ENCODE measurements around the gene AMBN. TPM values are rescaled to one million over a fixed set of nuclear protein-coding genes. Genes with fewer than 3 reads are reported as not detected.
"Not testable (repeated sequence)": the region's sequence is repeated elsewhere in the genome, so short reads cannot be mapped to it uniquely, and the experiment has no call there.

Gene AMBN
- total RNA-seq, 3 donors from 2014 or later = not detected

DNA sequence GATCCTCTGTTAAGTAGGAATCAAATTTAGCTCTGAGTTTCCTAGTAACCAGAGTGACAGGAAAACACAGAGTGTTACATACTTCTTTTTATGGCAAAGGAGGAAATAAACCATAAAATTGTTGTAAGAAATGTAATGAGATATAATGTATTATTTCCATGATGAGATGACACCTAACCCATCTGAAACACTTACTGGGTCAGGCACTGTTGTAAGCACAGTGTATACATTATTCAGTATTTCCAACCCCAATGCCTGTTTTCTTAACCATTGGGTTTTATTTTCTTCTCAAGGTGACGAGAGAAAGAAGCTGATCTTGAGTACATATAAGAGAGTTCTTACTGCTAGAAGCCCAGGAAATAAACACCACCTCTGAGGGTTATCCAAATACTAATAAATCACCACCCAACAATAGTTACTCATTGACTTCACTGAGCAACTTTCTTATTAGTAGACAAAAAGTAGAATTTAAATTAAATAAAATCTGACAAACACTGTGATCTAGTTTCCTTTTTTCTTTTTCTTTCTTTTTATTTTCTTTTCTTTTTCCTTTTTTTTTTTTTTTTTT, 32.3 kb downstream of the AMBN start:
- no peaks in the 10 kb centered on the region for H3K9me3 Mint-ChIP-seq
- no peak overlapping the region for H3K4me3 Mint-ChIP-seq
- ATAC-seq (no peak), DNase-seq (no peak)
- H3K4me1 Mint-ChIP-seq (ENCODE audit: low read depth) = no peaks in the 10 kb centered on the region
- no peaks in the 10 kb centered on the region for H3K27me3 Mint-ChIP-seq (ENCODE audit: low read depth)
- H3K36me3 Mint-ChIP-seq (ENCODE audit: insufficient read depth) = no peaks in the 10 kb centered on the region

DNA sequence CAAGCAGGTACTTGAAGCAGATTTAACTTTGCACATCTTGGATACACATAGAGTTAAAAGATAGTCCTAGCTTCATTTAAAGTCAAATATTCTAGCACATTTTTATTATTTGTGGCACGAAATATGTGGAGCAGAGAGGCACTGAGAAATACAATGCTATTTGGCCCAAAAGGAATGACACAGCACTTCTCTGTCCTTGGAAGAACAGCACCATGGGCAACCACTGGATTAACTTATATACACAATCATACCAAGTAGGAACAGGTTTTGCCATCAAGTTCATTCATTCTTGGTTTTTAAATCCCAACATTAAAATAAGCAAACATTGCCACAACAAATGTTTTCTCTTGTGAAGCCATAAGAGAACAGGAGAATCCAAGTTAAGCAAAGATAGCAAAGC, 35.6 kb downstream of the AMBN start:
- DNase-seq (no peak), ATAC-seq (no peak)
- Mint-ChIP-seq H3K36me3 (ENCODE audit: insufficient read depth) (no peaks in the 10 kb centered on the region), H3K27me3 (ENCODE audit: low read depth) (peaks cover 4% of the 10 kb centered on the region), H3K4me1 (ENCODE audit: low read depth) (no peaks in the 10 kb centered on the region), H3K4me3 (no peak overlapping the region), H3K9me3 (no peaks in the 10 kb centered on the region)

DNA sequence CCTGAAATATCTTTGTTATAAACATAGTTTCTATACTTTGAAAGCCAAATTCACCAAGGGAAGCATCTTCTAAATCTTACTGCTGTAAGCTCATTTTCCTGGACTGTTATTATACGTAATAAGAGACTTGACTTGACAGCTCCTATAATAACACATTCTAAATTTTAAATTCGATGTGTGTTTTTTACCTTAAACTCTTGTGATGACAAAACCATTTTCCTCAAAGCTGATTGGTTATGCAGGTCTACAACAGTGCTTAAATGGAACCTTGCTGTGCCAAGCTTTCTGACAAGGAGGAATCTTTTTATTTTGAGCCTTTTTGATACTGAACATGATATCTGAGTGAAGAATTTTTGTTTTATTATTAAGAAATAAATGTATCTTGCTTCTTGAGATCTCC, 36.4 kb downstream of the AMBN start, which contains the start of gene ENAM:
Gene ENAM (plus strand): TSS at position 301 of the 400 bp plus-strand sequence. CDS start 757 bp downstream, outside the sequence.
- Mint-ChIP-seq H3K4me3 (no peak within 1 kb of the TSS), H3K4me1 (ENCODE audit: low read depth) (no peaks in the 10 kb centered on the region), H3K9me3 (no peaks in the 10 kb centered on the region), H3K27me3 (ENCODE audit: low read depth) (peaks cover 5% of the 10 kb centered on the region), H3K36me3 (ENCODE audit: insufficient read depth) (no peaks in the 10 kb centered on the region)
- ATAC-seq (no peak), DNase-seq (no peak)

DNA sequence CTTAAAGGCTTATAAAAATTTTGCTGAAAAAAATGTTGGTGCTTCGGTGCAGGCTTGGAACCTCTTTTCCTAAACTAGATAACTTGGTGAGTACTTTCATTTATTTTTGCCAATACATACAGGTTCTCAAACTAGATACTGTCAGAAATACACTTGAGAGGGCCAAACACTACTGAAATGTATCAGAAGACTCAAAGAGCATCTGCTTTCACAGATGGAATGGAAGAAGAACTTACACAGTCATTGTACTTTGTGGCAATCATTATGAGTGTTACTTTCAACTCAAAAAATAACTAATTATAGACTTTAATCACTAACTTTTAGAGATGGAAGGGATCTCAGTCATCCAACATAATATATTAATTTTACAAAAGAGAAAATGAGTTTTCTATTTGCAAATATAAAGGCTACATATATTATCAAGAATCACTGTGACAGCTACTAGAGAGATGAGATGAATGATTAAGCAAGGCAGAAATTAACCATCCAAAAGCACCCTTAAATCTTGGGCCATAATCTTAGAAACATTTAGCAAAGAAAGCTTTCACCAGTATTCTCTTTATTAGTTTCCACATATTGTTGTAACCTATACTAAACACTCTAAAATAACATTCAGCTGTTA, 37.5 kb downstream of the AMBN start:
- Mint-ChIP-seq H3K9me3 (no peaks in the 10 kb centered on the region), H3K4me1 (ENCODE audit: low read depth) (no peaks in the 10 kb centered on the region), H3K4me3 (no peak overlapping the region), H3K36me3 (ENCODE audit: insufficient read depth) (no peaks in the 10 kb centered on the region), H3K27me3 (ENCODE audit: low read depth) (peaks cover 8% of the 10 kb centered on the region)
- DNase-seq (no peak), ATAC-seq (peak; percentile 34 to 35)

DNA sequence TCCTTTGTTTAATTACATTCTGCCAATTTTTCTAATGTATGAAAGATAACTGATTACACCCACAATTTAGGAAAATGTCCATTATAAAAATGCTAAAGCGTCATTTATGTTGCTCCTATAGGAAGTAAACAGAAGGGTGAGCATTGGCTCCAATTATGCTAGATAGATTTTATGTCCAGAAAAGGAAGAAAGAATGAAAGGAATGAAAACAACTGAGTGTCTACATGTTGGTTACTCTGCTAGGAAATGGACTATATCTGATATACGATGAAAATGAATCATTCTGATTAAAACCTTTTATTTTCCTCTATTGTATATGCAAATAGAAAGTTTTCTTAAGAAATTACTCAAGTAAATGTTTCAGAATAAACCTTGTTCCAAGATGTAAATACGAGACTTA, 38.1 kb downstream of the AMBN start:
- ATAC-seq (no peak), DNase-seq (no peak)
- Mint-ChIP-seq H3K36me3 (ENCODE audit: insufficient read depth) (no peaks in the 10 kb centered on the region), H3K27me3 (ENCODE audit: low read depth) (peaks cover 8% of the 10 kb centered on the region), H3K4me3 (no peak overlapping the region), H3K4me1 (ENCODE audit: low read depth) (no peaks in the 10 kb centered on the region), H3K9me3 (no peaks in the 10 kb centered on the region)

DNA sequence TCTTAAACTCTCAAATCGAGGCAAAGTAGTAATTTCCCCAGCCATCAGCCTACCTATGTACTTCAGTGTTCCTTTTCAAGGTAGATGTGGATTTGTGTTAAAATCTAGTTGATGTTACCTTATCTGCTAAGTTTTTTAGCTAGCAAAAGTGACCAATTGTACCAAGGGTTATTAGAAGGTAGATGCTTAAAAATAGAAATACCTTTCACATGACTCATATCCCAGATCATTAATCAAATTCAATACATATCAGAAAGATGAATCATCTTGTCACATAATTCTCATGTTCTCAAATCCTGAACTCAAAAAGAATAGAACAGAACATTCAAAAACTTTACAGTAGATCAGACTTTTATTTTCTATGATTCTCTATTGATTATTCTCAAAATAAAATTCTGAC, 40.0 kb downstream of the AMBN start:
- DNase-seq (no peak), ATAC-seq (no peak)
- Mint-ChIP-seq H3K27me3 (ENCODE audit: low read depth) (peaks cover 8% of the 10 kb centered on the region), H3K9me3 (no peaks in the 10 kb centered on the region), H3K36me3 (ENCODE audit: insufficient read depth) (no peaks in the 10 kb centered on the region), H3K4me1 (ENCODE audit: low read depth) (no peaks in the 10 kb centered on the region), H3K4me3 (no peak overlapping the region)

DNA sequence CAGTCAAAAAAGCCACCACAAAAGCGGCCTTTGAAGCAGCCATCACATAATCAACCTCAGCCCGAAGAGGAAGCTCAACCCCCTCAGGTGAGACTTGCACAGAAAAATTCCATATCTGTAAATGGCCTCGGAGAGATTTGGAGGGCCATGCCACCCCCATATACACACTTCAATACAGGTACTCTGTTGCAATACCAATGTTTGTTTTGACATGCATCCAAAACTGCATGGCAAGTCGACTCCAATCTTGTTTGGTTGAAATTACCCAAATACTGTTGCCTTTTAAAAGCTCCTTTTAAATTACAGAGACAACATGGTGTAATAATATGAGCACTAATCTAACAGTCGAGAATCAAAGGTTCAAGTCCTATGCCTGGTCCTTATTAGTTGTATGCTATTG, 42.4 kb downstream of the AMBN start:
- ATAC-seq (no peak), DNase-seq (no peak)
- peaks cover 8% of the 10 kb centered on the region for H3K27me3 Mint-ChIP-seq (ENCODE audit: low read depth)
- H3K36me3 Mint-ChIP-seq (ENCODE audit: insufficient read depth) = no peaks in the 10 kb centered on the region
- H3K4me1 Mint-ChIP-seq (ENCODE audit: low read depth) = no peaks in the 10 kb centered on the region
- no peak overlapping the region for H3K4me3 Mint-ChIP-seq
- H3K9me3 Mint-ChIP-seq = no peaks in the 10 kb centered on the region

DNA sequence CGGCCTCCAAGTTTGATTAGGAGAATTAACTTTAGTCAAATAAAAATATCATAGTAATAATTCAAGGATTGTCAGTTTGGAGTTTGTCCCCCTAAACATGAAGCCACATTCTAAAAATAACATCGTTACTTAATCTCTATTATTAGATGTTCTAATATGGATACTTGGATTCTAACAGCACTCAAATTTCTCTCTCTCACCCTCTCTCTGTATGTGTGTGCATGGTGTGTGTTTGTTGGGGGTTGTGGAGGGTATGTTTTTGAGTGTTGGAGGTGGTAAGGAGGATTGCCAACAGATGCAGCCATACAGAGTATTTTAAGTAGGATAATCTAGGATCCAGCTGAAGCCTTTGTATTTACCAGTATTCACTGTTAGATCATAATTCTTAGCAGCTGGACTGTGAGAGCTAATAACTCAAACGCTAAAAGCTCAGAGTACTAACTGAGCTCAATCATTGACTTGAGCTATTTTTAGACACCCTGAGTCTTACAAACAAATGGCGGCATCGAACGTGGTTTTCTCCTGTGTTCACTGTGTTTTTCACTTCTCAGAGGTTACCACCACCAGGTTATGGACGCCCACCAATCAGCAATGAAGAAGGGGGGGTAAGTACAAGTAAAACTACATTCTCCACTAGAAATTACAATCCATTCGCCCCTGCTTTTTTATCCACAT, 45.3 kb downstream of the AMBN start:
- Mint-ChIP-seq H3K27me3 (ENCODE audit: low read depth) (peaks cover 4% of the 10 kb centered on the region), H3K9me3 (no peaks in the 10 kb centered on the region), H3K4me1 (ENCODE audit: low read depth) (peaks cover 2% of the 10 kb centered on the region), H3K4me3 (no peak overlapping the region), H3K36me3 (ENCODE audit: insufficient read depth) (no peaks in the 10 kb centered on the region)
- DNase-seq = no peak
- ATAC-seq = no peak

DNA sequence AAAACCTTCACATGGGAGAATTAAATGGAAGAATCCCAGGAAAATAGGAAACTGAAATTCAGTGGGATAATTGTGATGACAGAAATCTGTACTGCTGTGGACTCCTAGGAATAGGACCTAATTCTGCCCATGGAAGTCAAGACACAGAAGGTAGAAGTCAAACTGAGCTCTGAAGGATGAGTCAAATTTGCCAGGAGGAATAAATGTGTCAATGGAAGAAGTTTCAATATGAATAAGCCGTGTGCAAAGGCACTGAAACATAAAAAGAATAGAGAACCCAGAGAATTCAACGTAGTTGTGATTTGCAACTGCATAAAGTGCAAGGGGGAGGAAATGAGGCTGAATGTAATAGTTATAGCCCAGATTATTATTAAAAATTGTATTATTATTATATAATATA, 48.1 kb downstream of the AMBN start:
- no peaks in the 10 kb centered on the region for H3K9me3 Mint-ChIP-seq
- no peaks in the 10 kb centered on the region for H3K27me3 Mint-ChIP-seq (ENCODE audit: low read depth)
- no peak overlapping the region for H3K4me3 Mint-ChIP-seq
- peaks cover 2% of the 10 kb centered on the region for H3K4me1 Mint-ChIP-seq (ENCODE audit: low read depth)
- ATAC-seq (no peak), DNase-seq (no peak)
- no peaks in the 10 kb centered on the region for H3K36me3 Mint-ChIP-seq (ENCODE audit: insufficient read depth)

DNA sequence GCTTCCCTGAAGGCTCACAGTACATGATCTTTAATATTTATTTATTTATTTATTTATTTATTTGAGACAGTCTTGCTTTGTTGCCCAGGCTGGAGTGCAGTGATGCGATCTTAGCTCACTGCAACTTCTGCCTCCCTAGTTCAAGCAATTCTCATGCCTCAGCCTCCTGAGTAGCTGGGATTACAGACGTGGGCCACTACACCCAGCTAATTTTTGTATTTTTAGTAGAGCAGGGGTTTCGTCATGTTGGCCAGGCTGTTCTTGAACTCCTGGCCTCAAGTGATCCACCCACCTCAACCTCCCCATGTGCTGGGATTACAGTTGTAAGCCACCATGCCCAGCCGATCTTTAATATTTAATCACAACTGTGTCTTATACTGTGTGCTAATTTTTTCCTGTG, 58.7 kb downstream of the AMBN start:
- H3K4me1 Mint-ChIP-seq (ENCODE audit: low read depth); DNase-seq; H3K36me3 Mint-ChIP-seq (ENCODE audit: insufficient read depth); ATAC-seq; H3K27me3 Mint-ChIP-seq (ENCODE audit: low read depth); H3K9me3 Mint-ChIP-seq; H3K4me3 Mint-ChIP-seq: not testable (repeated sequence)

DNA sequence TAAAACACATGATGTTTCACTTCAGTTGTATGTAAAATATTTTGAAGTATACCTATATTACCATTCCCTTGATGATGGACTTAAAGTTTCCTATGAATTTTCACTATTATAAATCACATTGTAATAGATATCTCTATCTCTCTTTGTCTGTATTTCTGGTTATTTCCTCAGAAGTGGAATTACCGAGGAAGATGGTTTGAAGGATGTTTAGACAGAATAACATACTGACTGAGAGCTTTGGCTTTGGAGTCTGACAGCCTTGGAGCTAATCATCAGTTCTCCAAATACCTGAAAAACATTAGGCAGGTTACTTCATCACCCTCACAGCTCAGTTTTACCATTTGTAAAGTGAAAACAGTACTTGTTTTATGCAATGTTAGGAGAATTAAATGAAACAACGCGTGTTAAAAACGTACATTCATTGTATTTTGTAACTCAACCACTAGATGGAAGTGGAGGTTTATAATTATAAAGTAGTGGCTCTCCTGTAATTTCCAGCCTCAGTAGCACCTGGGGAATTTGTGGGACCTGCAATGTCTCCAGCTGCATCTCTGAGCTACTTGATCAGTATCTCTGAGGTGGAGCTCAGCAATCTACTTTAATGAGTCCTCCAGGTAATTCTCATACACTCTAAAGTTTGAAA, 59.9 kb downstream of the AMBN start:
- Mint-ChIP-seq H3K4me3 (no peak overlapping the region), H3K36me3 (ENCODE audit: insufficient read depth) (no peaks in the 10 kb centered on the region), H3K27me3 (ENCODE audit: low read depth) (no peaks in the 10 kb centered on the region), H3K9me3 (no peaks in the 10 kb centered on the region), H3K4me1 (ENCODE audit: low read depth) (no peaks in the 10 kb centered on the region)
- peak; percentile 32 to 48 for ATAC-seq
- no peak for DNase-seq

DNA sequence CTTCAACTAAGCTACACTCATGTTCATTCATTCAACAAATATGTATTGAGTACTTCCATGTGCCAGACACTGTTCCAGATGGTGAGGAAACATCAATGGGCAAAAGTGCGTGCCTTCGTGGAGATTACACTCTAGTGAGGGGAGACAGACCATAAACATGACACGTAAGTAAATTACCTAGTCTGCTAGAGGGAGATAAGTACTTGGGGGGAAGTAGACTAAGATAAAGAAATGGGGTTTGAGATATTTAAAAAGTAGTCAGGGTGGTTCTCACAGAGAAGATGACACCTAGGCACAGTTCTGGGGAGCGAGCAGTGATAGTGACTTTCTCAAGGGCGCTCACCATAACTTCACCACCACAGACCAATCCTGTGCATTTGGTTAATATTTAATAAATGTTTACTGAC, 62.6 kb downstream of the AMBN start:
- no peaks in the 10 kb centered on the region for H3K27me3 Mint-ChIP-seq (ENCODE audit: low read depth)
- ATAC-seq (no peak), DNase-seq (no peak)
- H3K4me3 Mint-ChIP-seq = no peak overlapping the region
- no peaks in the 10 kb centered on the region for H3K9me3 Mint-ChIP-seq
- no peaks in the 10 kb centered on the region for H3K36me3 Mint-ChIP-seq (ENCODE audit: insufficient read depth)
- no peaks in the 10 kb centered on the region for H3K4me1 Mint-ChIP-seq (ENCODE audit: low read depth)

All from activated T-cell treated with anti-CD3 and anti-CD28 coated beads, Interleukin-2, amount 50 U/mL, for 4 hours (primary cell).